ENCODE results near the gene CNTN2. TPM values are rescaled to one million over a fixed set of nuclear protein-coding genes. Genes with fewer than 3 reads are reported as not detected.
A peak's percentile ranks its signal among the peaks of the same experiment; 100 is the strongest.

The CNTN2 gene
- total and polyA plus RNA-seq, 9 donors, result 0.02 to 0.37 (median 0.19) TPM; not detected in 3

DNA sequence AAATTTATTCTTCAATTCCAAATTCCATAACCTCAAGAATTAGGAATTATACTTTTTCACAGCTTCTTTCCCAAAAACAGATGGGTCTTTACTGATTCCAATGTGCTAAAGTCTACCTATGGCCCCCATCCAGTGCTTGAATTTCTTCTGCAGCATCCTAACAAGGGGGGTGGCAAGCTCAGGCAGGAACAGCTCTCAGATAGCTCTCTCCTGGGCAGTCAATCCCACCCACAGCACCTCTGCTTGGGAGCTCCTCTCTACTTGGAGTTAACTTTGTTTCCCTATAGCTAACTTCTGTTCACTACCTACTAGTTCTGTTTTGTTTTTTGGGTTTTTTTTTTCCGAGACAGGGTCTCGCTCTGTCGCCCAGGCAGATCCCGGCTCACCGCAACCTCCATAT lies 66.7 kb downstream of the CNTN2 start:
- no peak for DNase-seq
- no peaks in the 10 kb centered on the region for H3K27me3 ChIP-seq
- H3K36me3 ChIP-seq, result no peaks in the 10 kb centered on the region
- H3K4me3 ChIP-seq, result no peak overlapping the region
- WGBS, 3 donors, result 96 to 98% (median 97%) methylated on average over 5 of the region's 5 CpGs
- no peak overlapping the region for H3K27ac ChIP-seq
- intact Hi-C loops (cut with DNase I), result no loop called here
- no peaks in the 10 kb centered on the region for H3K4me1 ChIP-seq (ENCODE audit: insufficient read depth)
- H3K9me3 ChIP-seq, result no peaks in the 10 kb centered on the region
- no peak for TF ChIP-seq CTCF (IDR thresholded peaks at IDR 0.05)
- no peak for TF ChIP-seq EP300 (IDR thresholded peaks at IDR 0.05)
- no peak for TF ChIP-seq POLR2A (IDR thresholded peaks at IDR 0.05)

- Histone ChIP-seq H3K9me3 (no peaks in the 10 kb centered on the region), H3K36me3 (no peaks in the 10 kb centered on the region), H3K4me1 (ENCODE audit: insufficient read depth) (no peaks in the 10 kb centered on the region), H3K27me3 (no peaks in the 10 kb centered on the region), H3K27ac (no peak overlapping the region), H3K4me3 (no peak overlapping the region)
- intact Hi-C loops (cut with DNase I), result no loop called here
- TF ChIP-seq EP300 (IDR thresholded peaks at IDR 0.05), result no peak
- no peak for TF ChIP-seq POLR2A (IDR thresholded peaks at IDR 0.05)
- no peak for TF ChIP-seq CTCF (IDR thresholded peaks at IDR 0.05)
- no peak for DNase-seq
Measured at GRCh38 chr1:205111354-205111753, 68.3 kb downstream of the CNTN2 start.

GRCh38 chr1:205118752-205119151 lies 75.7 kb downstream of the CNTN2 start:
- Histone ChIP-seq H3K36me3 (no peaks in the 10 kb centered on the region), H3K9me3 (no peaks in the 10 kb centered on the region), H3K27ac (no peak overlapping the region), H3K4me1 (ENCODE audit: insufficient read depth) (peaks cover 9% of the 10 kb centered on the region), H3K4me3 (no peak overlapping the region), H3K27me3 (no peaks in the 10 kb centered on the region)
- TF ChIP-seq EP300 (IDR thresholded peaks at IDR 0.05), result no peak
- no peak for TF ChIP-seq CTCF (IDR thresholded peaks at IDR 0.05)
- no peak for TF ChIP-seq POLR2A (IDR thresholded peaks at IDR 0.05)
- intact Hi-C loops (cut with DNase I), result no loop called here
- DNase-seq, result no peak
- 84 to 88% (median 84%) methylated on average over 2 of the region's 2 CpGs for WGBS, 3 donors

GRCh38 chr1:205121660-205122488 lies 78.9 kb downstream of the CNTN2 start, which contains the start of gene RBBP5:
Gene RBBP5, minus strand, starts transcription at chr1:205121978. Its CDS starts 105 bp downstream, at chr1:205121873.
- H3K4me1 ChIP-seq (ENCODE audit: insufficient read depth), result peaks cover 9% of the 10 kb centered on the region
- H3K4me3 ChIP-seq, result peak within 1 kb of the TSS; percentile 83
- peak; percentile 88 to 95 (median 94) for DNase-seq
- H3K27ac ChIP-seq, result peak within 1 kb of the TSS; percentile 59 to 93
- H3K27me3 ChIP-seq, result no peaks in the 10 kb centered on the region
- no peaks in the 10 kb centered on the region for H3K36me3 ChIP-seq
- no peaks in the 10 kb centered on the region for H3K9me3 ChIP-seq
- WGBS, 3 donors, result 0% methylated on average over 46 of the region's 46 CpGs
- peak in 2 of 3 donors; percentile 29 to 69 for TF ChIP-seq CTCF (IDR thresholded peaks at IDR 0.05)
- TF ChIP-seq POLR2A (IDR thresholded peaks at IDR 0.05), result peak; percentile 65
- no peak for TF ChIP-seq EP300 (IDR thresholded peaks at IDR 0.05)
- intact Hi-C loops (cut with DNase I), result loop anchor here in 1 of 4 donors (10.0 kb wide), 1 partner anchor 133 kb away; no protein-coding TSS in a partner anchor

Measured in ovary (tissue), 9 donors.